Prostate gland (tissue), 2 donors: ENCODE measurements around the gene SLAMF7.

ENCODE experiments used
- POLR2A ChIP-seq: fragments of 450-650 bp; IDR thresholded peaks from one replicate; pipeline ENCODE4 v1.6.1; 2016; ENCODE audit warnings: antibody characterized with exemption, mild to moderate bottlenecking
- POLR2AphosphoS5 ChIP-seq: sonication (generic); formaldehyde crosslinking; IDR thresholded peaks from one replicate; pipeline ENCODE4 v1.6.1; 2017; ENCODE audit warnings: antibody characterized with exemption
- TF ChIP-seq, protein P1 (sequence below), 4 experiments: fragments of 200-600 bp in 2 of 4; fragments of 450-650 bp in 2 of 4; sonication (generic) in 2 of 4; IDR thresholded peaks; 1 replicate in 3 of 4; 2 replicates in 1 of 4; pipeline ENCODE4 v1.5.1; 2016 to 2019; ENCODE audit warnings: antibody characterized with exemption in 4 of 4, mild to moderate bottlenecking in 2 of 4, moderate library complexity in 2 of 4

DNA sequence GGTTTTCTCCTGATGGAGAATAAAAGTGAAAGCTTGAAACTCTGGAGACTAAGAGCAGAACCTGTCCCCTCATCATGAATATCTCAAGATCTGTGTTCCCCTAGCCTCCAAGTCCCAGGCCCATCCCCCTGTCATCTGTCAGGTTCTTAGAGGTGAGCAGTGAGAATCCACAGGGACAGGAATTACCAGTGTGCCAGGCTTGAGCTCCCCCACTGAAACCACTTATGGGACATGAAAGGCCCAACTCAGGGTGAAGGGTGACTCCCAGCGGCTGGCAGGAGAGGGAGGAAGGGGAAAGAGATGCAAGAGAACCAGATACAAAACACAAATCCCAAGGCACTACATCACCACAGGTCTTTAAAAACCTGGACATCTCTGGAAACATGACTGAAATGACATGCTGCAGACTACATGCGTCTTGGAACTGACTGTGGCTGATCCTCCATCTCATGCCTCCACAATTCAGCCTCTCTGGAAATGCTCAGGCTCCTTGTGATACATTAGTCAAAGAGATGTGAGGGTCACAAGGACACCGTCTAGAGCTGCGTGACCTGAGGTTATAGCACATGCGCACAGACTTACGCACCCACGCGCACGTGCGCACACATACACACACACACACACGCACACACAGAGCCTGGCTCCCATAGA is 50.1 kb downstream of the SLAMF7 start:
- no peak for TF ChIP-seq POLR2A
- TF ChIP-seq, protein P1, sequence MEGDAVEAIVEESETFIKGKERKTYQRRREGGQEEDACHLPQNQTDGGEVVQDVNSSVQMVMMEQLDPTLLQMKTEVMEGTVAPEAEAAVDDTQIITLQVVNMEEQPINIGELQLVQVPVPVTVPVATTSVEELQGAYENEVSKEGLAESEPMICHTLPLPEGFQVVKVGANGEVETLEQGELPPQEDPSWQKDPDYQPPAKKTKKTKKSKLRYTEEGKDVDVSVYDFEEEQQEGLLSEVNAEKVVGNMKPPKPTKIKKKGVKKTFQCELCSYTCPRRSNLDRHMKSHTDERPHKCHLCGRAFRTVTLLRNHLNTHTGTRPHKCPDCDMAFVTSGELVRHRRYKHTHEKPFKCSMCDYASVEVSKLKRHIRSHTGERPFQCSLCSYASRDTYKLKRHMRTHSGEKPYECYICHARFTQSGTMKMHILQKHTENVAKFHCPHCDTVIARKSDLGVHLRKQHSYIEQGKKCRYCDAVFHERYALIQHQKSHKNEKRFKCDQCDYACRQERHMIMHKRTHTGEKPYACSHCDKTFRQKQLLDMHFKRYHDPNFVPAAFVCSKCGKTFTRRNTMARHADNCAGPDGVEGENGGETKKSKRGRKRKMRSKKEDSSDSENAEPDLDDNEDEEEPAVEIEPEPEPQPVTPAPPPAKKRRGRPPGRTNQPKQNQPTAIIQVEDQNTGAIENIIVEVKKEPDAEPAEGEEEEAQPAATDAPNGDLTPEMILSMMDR (IDR thresholded peaks at IDR 0.05) = no peak
- TF ChIP-seq POLR2AphosphoS5 = no peak
